ENCODE measurements around the gene CREB3.

CREB3 gene

DNA sequence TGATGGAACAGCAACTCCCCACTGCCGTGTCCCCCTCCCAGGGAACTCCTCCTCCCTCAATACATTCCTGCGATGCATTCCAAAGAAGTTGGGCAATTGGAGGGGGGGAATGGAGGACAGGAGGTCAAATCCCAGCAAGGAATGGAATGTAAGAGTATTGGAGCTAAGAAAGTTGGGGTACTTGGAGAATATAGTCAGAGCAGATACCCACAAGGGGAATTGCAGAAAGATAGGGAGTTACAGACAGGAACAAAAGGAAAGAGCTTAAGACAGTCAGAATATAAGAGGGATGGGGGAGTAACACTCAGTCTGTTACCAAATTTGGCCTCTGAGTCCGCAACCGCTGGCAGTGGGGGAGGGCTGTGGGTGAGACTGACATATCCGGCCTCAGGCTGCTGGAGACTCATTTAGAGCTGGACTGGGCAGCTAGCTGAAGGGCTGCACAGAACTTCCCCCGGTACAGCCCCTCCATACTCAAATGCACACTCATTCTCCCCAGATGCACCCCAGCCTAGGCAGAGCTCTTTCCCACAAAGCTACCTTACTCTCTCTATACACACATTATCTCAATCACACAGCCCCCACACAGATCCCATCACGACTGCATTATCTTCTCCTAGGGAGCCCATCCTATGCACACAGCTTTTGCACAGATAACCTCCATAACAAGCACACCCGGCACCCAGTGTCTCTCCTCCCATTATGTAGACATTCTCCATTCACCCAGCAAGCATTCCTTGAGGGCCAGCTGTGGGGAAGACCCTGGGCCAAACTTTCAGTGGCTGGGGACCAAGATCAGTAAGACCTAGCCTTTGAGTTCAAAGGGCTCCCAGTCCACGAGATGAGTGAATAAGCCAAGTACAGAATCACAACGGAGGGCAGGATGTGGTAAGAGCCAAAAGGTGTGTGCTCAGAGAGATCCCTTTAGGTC, 4.2 kb upstream of the CREB3 start:
- DNase-seq = peak; percentile 79

DNA sequence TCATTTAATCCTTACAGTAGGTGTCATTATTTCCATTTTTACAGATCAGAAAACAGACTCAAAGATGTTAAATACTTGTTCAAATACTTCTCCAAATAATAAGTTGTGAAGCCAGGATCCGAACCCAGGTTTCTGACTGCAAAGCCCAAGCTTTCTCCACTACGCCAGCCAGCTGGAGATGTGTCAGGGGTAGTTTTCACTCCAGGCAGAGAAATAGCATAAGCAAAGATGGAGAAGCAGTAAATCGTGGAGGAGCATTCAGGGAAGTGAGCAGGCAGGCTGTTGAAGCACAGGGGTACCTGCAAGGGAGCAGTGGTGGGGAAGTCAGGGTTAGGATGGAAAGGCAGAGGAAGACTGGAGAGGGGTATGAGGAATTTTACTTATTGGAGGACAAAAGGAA, 3.4 kb upstream of the CREB3 start:
- no peak for DNase-seq

DNA sequence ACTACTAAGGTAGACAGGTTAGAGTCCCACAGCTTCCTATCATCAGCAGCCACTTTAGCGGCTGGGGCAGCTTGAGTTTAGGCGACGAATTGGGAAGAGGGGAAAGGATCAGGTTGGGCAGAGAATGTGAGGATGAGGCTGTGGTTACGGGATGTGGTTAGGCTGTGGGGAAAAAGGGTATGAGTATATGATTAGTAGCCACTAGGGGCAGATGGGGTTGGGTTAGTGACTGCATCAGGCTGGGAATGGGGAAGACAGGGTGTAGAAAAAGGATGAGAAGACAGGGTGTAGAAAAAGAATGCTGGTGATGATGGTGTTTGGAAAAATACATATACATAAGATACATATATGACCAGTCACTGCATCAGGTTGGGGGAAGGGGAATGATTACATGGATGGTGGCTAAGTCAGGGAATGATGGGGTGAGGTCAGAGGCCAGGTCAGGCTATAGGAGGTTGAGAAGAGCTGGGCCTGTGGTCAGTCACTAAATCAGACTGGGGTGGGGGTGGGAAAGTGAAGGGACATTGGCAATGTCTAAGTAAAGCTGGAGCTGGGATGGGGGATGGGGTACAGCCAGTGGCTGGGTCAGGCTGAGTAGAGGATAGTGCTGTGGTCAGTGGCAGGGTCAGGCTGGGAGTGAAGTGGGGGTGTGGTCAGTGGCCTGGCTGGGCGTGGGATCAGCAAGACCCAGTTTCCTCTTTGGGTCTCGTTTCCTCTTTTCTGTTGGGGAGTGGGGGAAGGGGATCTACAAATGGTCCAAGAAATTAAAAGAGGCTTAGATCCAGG, 2.6 kb upstream of the CREB3 start:
- DNase-seq = peak; percentile 72

DNA sequence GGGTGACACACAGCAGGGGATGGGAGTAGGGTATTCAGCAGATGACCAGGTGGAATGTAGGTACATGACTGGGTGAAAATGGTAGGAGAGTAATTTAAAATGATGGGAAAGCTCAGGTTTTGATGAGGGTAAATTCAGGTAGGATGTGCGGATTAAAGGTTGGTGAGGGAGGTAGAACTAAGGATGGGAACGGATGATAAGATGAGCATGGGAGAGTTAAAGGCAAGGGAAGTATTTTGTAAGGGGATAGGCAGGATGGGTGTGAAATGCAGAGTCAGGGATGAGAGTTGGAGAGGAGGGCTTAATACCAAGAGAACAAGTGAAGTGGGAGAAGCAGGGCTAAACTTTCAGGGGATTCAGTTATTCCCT, 2.0 kb upstream of the CREB3 start:
- no peak for DNase-seq

DNA sequence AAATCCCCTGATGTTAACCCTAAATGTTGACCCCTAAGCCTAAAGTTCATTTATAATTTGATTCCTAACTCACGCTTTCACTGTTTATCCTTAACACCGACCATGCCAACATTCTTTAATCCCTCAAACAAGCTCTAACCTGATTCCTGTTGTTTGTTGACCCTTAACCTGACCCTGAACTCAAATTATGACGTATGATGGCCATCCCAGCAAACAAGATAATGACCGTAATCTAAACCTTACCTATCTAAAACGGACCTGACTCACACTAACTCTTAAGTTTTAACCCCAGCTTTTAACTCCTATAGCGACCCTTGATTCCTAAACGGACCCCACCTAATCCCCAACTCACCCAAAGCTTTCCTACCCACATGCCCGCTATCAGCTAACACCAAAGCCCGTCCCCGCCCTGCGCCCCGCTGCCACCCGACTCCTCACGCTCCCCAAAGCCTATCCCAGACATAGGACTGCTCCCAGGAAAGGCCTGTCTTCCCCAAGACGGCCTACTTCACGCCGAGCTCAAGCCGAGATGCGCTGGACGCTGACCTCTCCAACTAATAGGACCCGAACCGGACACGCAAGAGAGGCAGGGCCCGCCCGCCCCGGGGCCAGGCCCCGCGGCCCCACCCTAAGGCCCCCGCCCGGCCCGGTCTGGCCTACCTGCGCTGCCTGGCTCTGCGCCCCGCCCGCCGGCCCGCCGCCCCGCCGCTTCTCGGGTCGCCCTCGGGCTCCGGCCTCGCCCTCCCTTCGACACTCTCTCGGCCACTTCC, 866 bp upstream of the CREB3 start:
- no peak for DNase-seq

DNA sequence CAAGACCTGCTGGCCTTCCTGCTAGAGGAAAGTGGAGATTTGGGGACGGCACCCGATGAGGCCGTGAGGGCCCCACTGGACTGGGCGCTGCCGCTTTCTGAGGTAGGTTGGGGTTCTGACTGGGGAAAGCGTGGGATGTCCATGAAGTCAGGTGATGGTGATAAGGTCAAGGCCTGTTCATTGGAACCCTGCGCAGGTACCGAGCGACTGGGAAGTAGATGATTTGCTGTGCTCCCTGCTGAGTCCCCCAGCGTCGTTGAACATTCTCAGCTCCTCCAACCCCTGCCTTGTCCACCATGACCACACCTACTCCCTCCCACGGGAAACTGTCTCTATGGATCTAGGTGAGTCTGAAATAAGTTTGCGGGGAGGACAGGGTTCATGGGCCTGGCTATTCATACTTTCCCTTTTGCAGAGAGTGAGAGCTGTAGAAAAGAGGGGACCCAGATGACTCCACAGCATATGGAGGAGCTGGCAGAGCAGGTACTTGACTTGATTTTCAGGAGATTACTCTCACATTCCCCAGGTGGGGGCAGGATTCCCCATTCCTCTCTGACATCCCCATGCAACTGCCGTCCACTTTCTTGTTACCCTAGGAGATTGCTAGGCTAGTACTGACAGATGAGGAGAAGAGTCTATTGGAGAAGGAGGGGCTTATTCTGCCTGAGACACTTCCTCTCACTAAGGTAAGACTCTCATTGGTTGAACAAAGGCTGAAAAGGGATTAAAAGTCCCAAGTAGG, 505 bp downstream of the CREB3 start:
- DNase-seq = peak; percentile 45

DNA sequence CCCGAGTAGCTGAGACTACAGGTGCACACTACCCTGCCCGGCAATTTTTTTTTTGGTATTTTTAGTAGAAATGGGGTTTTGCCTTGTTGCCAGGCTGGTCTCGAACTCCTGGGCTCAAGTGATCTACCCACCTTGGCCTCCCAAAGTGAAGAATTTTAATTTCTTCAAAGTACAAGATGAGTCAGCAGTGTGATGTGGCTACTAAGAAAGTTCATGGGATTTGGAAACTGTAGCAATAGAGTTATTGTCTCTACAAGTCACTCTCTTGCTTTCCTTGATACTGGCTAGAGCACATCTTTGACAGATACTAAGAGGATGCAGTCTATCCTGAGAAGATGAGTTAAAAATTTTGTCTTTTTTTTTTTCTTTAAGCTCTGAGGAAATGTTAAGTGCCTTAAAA, 1.6 kb downstream of the CREB3 start:
- DNase-seq = no peak

DNA sequence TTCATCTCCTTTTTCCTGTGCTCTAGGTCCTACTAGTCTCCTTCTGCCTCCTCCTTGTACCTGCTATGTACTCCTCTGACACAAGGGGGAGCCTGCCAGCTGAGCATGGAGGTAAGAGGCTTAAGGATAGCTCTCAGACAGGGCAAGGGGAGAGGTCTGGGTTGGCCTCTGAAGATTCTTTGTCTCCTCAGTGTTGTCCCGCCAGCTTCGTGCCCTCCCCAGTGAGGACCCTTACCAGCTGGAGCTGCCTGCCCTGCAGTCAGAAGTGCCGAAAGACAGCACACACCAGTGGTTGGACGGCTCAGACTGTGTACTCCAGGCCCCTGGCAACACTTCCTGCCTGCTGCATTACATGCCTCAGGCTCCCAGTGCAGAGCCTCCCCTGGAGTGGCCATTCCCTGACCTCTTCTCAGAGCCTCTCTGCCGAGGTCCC, 3.8 kb downstream of the CREB3 start:
- peak; percentile 77 for DNase-seq

DNA sequence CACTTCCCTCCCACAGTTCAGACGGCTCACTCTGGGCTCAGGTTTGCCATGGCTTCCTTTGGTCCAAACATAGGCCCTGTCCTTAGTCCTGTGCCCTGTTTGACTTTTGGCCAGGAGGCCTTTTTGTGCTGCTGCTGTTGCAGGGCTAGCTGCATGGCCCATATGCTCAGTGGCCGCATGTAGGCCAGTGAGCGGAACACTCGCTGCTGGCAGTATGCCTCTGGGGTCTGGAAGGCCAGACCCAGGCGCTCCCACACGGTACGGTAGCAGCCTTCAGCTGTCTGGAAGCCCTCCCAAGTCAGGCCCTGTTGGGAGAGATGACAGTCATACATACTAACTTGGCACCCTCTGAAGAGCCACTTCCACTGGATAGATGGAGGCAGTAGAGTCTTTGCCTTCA, 4.7 kb downstream of the CREB3 start:
- no peak for DNase-seq

DNA sequence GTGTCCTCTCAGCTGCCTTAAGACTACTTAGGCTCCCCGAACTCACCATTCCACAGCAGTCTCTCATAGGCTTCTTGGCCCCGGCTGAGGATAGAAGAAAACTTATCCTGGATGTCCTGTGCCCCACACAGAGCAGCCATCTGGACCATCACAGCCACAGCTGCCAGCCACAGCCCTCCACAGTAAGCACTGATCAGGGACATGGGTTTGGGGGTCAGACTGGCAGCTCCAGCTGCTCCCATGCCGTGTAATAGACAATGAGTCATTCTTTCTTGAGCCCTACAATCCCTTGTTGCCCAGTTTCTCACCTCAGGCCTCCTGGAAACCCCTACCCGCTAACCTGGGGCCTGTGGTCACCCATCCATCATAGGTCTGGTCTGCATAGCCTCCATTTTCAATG, 5.7 kb downstream of the CREB3 start:
- DNase-seq = peak; percentile 15

DNA sequence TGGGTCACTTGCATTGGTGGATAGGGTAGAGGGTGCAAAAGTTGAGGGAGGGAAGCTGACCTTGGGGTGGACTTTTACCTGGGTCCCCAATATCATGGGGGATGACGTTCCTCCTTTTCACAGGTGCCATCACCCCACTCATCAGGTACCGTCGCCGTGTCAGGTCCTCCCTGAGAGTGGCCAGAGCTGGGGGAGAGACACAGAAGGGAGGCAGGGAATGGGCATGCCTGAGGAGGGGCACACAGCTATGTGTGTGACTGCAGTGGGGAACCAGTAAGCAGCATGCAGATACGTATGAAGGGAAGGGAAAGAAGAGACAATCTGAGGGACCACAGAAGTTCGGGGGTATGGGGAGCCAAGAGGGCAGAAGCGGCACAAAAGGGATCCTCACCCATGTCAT, 6.5 kb downstream of the CREB3 start:
- DNase-seq = peak; percentile 13

DNA sequence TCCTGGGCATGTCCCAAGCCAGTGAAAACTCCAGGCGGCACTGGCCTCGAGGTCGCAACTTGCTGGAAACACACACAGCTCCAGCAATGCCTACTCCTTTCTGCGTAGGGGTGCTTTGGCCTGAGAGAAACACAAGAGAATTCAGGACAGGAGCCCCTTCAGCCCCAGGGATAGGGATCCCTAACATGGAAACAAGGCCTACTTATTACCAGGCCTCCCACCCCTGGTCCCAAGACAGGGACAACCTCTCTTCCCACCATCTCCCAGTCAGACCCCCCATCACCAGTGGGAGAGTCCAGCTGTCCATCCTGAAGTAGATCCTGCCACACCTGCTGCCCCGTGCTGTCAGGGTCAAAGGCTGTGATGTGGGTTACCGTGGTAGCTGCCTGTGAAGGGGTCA, 7.8 kb downstream of the CREB3 start:
- no peak for DNase-seq

DNA sequence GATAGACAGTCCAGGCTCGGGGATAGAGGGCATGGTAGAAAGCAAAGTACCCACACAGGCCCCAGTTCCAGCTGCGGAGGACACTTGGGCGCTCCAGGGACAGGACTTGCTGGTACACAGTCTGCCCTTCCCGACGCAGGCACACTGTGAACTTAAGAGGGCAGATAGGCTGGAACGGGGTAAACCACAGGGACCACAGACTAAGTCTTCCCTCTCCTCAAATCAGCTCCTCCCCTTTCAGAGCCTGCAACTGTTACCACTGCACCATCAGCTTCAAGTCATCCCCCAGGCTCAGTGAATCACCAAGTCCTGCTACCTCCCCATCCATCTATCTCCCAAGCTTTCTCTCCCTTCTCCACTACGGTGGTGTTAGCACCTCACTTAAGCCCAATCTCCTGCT, 9.3 kb downstream of the CREB3 start:
- DNase-seq = no peak

DNA sequence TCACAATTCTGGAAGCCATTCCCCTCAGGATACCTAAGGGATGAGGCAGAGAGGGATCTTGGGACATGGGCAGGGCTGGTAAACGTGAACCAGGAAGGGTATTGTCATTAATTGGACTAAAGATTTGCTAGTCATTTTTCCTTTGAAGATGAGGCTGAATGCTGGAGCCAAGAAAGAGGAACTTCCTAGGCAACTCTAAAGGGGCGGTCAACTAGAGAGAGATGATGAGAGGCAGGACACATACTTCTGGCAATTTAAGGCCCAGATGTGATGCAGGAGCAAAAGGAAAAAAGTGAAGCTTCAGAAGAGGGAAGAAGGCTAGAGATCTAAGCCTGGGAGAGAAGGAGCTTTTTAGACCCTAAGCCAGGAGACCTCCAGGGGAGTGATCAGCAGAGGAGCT, 11.0 kb downstream of the CREB3 start:
- DNase-seq = no peak

DNA sequence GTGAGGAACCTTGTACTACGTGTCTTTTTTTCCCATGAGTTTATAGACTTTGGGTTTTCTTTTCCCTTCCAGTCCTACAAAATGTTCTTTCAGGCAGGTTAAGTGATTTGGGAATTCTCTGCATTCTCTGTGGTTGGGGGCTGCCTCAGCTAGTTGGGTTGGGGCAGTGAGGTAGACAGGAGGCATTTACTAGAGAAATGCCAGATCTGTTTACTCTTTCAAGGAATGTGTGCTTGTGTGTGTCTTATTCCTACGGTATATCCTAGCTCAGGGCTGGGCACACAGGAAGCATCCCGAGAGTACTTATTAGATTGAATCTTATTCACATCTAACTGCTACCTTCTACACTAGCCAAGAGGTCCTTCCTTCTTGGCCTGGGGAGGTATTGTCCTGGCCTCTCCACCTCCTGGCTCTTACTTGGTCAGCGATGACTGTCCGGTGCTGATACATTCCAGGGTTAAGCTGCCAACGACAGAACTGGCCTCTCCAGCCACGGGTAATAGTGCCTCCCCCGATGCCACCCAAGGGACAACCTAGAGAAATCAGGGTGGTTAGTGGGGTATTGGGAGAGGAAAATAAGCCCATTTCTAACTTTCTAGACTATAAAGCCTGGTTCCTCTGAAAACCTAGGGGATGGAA, 11.5 kb downstream of the CREB3 start:
- no peak for DNase-seq

DNA sequence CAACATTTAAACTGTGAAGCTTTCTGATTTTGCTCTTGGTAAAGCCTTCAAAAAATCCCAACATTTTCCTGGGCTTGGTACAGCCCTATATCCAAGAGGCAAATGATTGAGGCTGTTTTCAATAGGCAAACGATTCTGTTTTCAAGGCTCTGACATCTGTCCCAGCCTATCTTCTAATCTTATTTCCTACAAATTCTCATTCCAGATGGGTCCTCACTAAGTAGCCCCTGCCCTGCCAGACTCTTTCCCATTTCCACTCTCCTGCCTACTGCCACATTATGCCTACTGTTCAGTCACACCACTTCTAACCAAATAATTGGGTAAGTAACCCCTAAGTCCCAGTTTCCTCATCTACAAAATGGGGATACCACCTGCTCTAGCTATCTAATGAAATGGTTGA, 13.1 kb downstream of the CREB3 start:
- no peak for DNase-seq

DNA sequence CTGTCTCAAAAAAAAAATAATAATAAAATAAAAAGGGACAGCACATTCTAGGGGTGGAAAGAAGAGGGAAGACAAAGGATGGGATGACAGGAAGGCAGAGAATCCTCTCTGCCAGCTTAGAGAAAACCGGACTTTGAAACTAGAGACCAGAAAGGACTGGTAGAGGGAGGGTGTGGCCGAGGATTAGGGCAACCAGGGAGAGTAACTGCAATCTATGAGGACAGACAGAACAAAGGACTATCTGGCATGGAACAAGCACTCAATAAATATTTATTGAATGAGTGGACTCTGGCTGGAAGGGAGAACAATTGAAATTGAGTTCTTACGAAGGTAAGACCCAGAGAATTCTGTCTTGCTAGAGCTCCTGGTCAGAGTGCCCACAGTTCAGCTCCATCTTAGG, 14.1 kb downstream of the CREB3 start:
- DNase-seq = no peak

DNA sequence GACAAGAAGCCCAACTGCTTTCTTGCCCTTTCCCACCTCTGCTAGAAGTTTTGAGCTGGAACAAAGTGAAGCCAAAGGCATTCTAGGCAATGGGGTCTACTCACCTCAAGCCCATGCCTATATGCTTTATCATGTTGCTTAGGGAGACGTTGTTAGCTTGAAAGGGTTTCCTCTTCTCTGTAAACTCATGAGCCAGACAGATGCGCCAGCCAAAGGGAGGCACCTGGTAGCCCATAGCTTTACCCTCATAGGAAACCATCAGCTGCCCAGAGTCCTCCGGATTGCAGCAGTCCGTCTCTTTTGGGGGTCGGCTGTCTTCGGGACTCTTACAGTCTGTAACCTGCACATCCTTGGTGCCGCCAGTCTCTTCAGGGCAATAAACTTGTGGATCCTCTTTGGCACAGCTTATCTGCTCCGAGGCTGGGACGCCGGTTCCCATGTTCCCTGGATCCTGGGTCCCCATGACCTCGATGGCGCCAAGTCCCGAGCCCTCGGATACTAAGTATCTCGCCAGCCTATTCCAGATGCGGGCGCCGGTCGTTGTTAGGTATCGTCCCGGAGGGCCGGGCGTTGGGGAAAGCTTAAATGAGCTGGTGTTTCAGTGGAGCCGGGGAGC, 15.9 kb downstream of the CREB3 start:
- DNase-seq = no peak

DNA sequence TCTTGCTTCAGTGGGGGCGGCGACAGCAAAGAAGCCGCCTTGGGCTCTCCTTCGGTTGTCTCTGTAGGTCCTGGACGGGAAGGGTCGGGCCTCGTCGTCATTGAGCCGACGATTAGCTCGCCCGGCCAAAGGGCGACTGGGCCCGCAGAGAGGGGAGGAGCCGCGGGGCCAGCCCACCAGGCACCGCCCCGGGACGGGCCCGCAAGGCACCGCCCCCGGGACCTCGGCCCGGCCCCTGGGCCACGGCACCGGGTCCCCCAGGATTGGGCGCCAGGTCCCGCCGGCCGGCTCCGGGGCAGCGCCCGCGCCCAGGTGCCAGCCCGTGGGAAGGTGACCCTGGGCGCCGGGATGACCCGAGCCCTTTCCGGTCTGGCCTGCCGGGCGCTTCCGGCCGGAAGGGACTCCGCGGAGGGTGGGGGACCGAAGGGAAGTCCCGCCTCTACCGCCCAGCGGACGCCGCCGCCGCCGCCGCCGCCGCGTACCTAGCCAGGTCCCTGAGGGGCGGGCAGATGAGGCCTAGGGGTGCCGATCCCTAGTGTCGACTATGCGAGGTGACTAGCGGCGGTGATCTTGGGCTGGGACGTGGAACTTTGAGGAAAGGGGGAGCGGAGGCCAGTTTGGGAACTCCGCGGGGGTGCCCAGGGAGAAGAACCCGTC, 16.5 kb downstream of the CREB3 start, which contains the start of the genes GBA2 and RGP1:
Gene GBA2, minus strand, starts transcription at position 371 of the 657 bp plus-strand sequence. CDS start 524 bp downstream, outside the sequence.
Gene RGP1, plus strand, starts transcription at position 430 of the 657 bp plus-strand sequence. CDS start 469 bp downstream, outside the sequence.
- DNase-seq = peak; percentile 85

DNA sequence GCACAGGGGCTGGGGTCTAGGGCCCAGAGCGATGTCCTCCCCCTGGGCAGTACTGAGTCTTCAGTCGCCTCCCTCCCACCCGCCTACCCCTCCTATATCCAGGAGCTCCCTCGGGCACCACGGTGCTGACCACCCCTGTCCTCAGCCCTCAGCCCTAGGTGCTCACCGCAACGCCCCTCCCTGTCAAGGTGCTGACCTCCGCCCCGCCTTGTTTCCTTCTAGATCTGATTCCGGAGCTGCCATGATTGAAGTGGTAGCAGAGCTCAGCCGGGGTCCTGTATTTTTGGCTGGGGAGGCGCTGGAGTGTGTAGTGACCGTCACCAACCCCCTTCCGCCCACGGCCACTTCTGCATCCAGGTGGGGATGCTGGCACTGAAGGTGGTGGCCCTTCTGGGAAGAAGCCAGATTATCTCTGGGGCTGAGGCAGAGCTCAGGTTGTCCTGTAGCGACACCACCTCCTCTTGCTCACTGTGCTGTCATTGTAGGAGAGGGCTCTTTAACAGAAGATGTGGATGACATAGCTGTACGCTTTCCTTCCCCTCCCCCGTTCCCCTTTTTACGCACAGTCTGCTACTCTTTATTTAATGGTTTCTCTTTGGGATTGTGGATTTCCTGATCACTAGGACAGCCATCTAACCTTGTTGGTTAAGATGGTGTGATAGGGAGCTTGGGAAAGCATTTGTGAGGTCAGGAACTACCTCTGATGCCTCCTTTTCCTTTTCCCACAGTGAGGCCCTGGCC, 17.2 kb downstream of the CREB3 start:
- no peak for DNase-seq

Data from left hindlimb (tissue), 1 donor.